Endothelial cell (in vitro differentiated cells): ENCODE data around the gene NPLOC4. TPM values are rescaled to one million over a fixed set of nuclear protein-coding genes. Genes with fewer than 3 reads are reported as not detected.
"Not testable (repeated sequence)": the region's sequence is repeated elsewhere in the genome, so short reads cannot be mapped to it uniquely, and the experiment has no call there.

Experiments used
- DNase-seq: peaks from one replicate; pipeline ENCODE4 v3.0.0; 2021; ENCODE audit warnings: low spot score
- H3K27ac Mint-ChIP-seq: one replicate; pipeline ENCODE4 v1.8.0; 2021; ENCODE audit warnings: mixed read lengths, inconsistent platforms; ENCODE audit not compliant: unreplicated experiment
- H3K27me3 Mint-ChIP-seq: one replicate; pipeline ENCODE4 v1.8.0; 2021; ENCODE audit warnings: mild to moderate bottlenecking, moderate library complexity, mixed read lengths, inconsistent platforms; ENCODE audit not compliant: unreplicated experiment
- H3K36me3 Mint-ChIP-seq: one replicate; pipeline ENCODE4 v1.8.0; 2021; ENCODE audit warnings: mild to moderate bottlenecking, low read depth, mixed read lengths, inconsistent platforms; ENCODE audit not compliant: unreplicated experiment
- H3K4me1 Mint-ChIP-seq: one replicate; pipeline ENCODE4 v1.8.0; 2021; ENCODE audit warnings: mild to moderate bottlenecking, mixed read lengths, inconsistent platforms; ENCODE audit not compliant: unreplicated experiment
- H3K4me3 Mint-ChIP-seq: one replicate; pipeline ENCODE4 v1.8.0; 2021; ENCODE audit warnings: mild to moderate bottlenecking, mixed read lengths, inconsistent platforms; ENCODE audit not compliant: unreplicated experiment
- H3K9me3 Mint-ChIP-seq: one replicate; pipeline ENCODE4 v1.8.0; 2021; ENCODE audit warnings: mixed read lengths, inconsistent platforms; ENCODE audit not compliant: unreplicated experiment
- total RNA-seq: library from RNA; stranded (reverse); fragmentation: NEBNext Ultra II Directional; extraction: Animal tissue kit (Norgen Biotek cat#: 25700); gene quantifications from one replicate; pipeline ENCODE4 v1.2.1, GENCODE V29; 2021; ENCODE audit not compliant: unreplicated experiment
- TF ChIP-seq, protein P1 (sequence below): fragments of 200-600 bp; sonication (generic); IDR thresholded peaks from one replicate; pipeline ENCODE4 v1.5.0; 2021; ENCODE audit warnings: antibody characterized with exemption; ENCODE audit not compliant: unreplicated experiment

Gene NPLOC4
- total RNA-seq, 1 donor from 2014 or later, result 133 TPM

DNA sequence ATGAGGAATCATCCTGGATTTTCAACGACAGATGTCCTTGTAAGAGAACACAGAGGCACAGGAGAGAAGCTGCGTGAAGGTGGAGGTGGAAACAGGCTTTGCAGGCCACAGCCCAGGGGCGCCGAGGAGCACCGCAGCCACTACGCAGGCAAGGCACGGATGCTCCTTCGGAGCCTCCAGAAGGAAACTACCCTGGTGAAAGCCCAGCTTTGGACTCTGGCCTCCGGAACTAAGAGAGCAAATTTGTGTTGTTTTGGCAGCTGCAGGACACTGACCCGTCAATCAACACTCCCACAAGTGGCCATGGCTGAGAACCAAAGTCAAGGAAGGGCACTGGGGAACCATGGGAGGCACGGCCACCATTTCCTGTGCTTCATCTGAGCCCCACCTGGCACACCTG is 43.2 kb upstream of the NPLOC4 start:
- TF ChIP-seq, protein P1, sequence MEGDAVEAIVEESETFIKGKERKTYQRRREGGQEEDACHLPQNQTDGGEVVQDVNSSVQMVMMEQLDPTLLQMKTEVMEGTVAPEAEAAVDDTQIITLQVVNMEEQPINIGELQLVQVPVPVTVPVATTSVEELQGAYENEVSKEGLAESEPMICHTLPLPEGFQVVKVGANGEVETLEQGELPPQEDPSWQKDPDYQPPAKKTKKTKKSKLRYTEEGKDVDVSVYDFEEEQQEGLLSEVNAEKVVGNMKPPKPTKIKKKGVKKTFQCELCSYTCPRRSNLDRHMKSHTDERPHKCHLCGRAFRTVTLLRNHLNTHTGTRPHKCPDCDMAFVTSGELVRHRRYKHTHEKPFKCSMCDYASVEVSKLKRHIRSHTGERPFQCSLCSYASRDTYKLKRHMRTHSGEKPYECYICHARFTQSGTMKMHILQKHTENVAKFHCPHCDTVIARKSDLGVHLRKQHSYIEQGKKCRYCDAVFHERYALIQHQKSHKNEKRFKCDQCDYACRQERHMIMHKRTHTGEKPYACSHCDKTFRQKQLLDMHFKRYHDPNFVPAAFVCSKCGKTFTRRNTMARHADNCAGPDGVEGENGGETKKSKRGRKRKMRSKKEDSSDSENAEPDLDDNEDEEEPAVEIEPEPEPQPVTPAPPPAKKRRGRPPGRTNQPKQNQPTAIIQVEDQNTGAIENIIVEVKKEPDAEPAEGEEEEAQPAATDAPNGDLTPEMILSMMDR, result no peak
- H3K27me3 Mint-ChIP-seq, result peaks cover 8% of the 10 kb centered on the region
- no peak overlapping the region for H3K27ac Mint-ChIP-seq
- H3K9me3 Mint-ChIP-seq, result no peaks in the 10 kb centered on the region
- peaks cover 3% of the 10 kb centered on the region for H3K36me3 Mint-ChIP-seq
- no peak overlapping the region for H3K4me3 Mint-ChIP-seq
- DNase-seq, result no peak
- peaks cover 18% of the 10 kb centered on the region for H3K4me1 Mint-ChIP-seq

DNA sequence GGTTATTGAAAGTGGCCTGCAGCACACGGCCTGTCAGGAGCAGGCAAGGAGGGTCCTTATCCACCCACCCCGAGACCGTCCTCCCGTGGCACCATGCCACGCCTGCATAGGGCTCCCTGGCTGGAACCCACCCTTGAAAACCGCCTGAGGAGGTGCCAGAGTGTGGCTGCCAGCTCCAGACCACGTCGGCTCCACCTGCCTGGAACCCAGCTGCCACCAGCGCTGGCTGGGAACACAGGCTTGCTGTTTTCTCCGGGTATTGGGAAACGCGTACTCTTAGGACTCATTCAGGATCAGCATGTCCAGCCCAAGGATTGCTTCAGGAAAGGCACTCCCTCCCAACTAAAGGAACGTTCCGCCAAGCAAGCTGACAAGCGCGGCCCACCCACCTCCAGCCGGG is 40.0 kb upstream of the NPLOC4 start:
- peaks cover 4% of the 10 kb centered on the region for H3K36me3 Mint-ChIP-seq
- TF ChIP-seq, protein P1, result no peak

GRCh38 chr17:81675515-81676221 is 38.8 kb upstream of the NPLOC4 start:
- not testable (repeated sequence) for H3K4me3 Mint-ChIP-seq, H3K27me3 Mint-ChIP-seq, H3K9me3 Mint-ChIP-seq, H3K4me1 Mint-ChIP-seq
- Mint-ChIP-seq H3K27ac (peak overlapping the region; percentile 42), H3K36me3 (peaks cover 13% of the 10 kb centered on the region)
- TF ChIP-seq, protein P1, result peak; percentile 46
- DNase-seq, result peak; percentile 29

More for the DNA sequence above, 40.0 kb upstream of the NPLOC4 start:
- Mint-ChIP-seq H3K27ac (no peak overlapping the region), H3K9me3 (no peaks in the 10 kb centered on the region), H3K4me1 (no peaks in the 10 kb centered on the region), H3K27me3 (peaks cover 5% of the 10 kb centered on the region), H3K4me3 (no peak overlapping the region)
- DNase-seq, result no peak

DNA sequence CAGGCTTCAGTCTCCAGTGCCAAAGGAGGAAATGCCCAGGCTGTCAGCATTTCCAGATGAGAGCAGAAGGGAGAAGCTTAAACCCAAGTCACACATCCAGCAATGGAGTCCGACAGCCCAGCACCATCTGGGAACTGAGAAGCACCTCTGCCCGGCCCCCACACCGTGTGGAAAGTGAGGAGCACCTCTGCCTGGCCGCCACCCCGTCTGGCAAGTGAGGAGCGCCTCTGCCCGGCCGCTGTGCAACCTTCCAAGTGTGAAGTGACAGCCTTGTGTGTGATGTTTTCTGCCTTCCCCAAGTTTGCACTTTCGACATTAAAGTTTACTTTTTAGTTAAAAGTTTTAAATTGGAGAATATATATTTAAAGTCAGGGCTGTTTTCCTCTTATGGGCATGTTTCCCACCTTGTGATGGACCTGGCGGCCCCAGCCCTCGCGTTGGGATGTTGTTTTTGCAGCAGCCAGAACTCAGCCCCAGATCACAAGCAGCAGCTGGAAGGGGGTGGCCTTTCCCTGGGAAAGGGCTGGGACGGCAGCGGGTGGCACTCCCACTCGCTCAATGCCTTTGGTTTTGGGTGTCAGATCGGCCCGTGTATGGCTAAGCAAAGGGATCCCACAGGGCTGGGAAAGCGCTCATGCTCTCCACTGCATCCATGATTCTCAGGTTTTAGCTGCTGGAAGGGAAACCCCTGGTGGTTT is 36.8 kb upstream of the NPLOC4 start:
- H3K4me3 Mint-ChIP-seq, result no peak overlapping the region

More for the DNA sequence above, 36.8 kb upstream of the NPLOC4 start:
- no peak for DNase-seq
- no peaks in the 10 kb centered on the region for H3K9me3 Mint-ChIP-seq
- peaks cover 5% of the 10 kb centered on the region for H3K27me3 Mint-ChIP-seq
- peaks cover 17% of the 10 kb centered on the region for H3K36me3 Mint-ChIP-seq
- H3K27ac Mint-ChIP-seq, result no peak overlapping the region
- peaks cover 2% of the 10 kb centered on the region for H3K4me1 Mint-ChIP-seq
- TF ChIP-seq, protein P1, result no peak
